Gastroesophageal sphincter (tissue), 3 donors: ENCODE data around the gene KHDC4.

Source experiments
- EP300 ChIP-seq: sonication (generic); formaldehyde crosslinking; IDR thresholded peaks from one replicate; pipeline ENCODE4 v1.6.1; 2017; ENCODE audit warnings: antibody characterized with exemption, mild to moderate bottlenecking
- TF ChIP-seq, protein P1 (sequence below), 4 experiments: fragments of 200-600 bp in 2 of 4; fragments of 450-650 bp in 2 of 4; sonication (generic) in 1 of 4; IDR thresholded peaks; one replicate each; pipeline ENCODE4 v1.5.1; 2017 to 2019; ENCODE audit warnings: antibody characterized with exemption in 4 of 4, mild to moderate bottlenecking in 2 of 4, moderate library complexity in 2 of 4

GRCh38 chr1:155864393-155864792, 69.8 kb downstream of the KHDC4 start:
- TF ChIP-seq, protein P1, sequence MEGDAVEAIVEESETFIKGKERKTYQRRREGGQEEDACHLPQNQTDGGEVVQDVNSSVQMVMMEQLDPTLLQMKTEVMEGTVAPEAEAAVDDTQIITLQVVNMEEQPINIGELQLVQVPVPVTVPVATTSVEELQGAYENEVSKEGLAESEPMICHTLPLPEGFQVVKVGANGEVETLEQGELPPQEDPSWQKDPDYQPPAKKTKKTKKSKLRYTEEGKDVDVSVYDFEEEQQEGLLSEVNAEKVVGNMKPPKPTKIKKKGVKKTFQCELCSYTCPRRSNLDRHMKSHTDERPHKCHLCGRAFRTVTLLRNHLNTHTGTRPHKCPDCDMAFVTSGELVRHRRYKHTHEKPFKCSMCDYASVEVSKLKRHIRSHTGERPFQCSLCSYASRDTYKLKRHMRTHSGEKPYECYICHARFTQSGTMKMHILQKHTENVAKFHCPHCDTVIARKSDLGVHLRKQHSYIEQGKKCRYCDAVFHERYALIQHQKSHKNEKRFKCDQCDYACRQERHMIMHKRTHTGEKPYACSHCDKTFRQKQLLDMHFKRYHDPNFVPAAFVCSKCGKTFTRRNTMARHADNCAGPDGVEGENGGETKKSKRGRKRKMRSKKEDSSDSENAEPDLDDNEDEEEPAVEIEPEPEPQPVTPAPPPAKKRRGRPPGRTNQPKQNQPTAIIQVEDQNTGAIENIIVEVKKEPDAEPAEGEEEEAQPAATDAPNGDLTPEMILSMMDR (IDR thresholded peaks at IDR 0.05) = no peak
- no peak for TF ChIP-seq EP300
